Measurements from ENCODE around the gene ARHGEF19.
"Not testable (repeated sequence)": the region's sequence is repeated elsewhere in the genome, so short reads cannot be mapped to it uniquely, and the experiment has no call there.

ARHGEF19 gene

DNA sequence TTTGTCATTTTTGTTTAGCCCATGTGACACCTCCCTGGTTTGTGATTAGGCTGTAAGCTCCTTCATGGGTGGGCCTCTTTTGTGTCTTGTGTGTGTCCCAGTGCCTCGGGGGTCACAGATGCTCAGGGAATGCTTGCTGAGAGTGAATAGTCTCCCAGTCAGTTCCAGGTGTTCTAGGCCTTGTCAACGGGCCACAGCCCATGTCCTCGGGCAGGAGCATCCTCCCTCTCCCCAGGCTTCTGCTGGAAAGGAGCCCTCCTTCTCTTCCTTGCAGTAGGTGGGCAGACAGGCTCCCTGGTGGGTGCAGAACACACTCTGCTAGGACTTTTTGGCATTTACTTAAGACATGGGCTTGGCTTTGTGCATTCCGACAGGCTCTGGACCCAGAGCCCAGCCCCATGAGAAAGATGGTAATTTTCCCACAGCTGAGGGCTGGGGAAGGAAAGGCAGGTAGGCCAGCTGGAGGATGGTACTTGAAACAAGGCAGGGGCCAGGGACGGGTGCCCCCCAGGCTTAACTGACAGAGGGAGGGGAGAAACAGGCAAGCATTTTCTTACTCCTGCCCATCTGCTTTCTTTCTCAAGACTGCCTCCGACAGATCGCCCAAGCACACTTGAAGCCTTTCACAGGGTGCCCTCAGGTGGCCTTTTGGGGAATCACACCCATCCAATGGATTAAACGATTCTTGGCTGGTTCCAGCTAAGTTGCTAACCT lies 31.6 kb upstream of the ARHGEF19 start:
- peak; percentile 97 for DNase-seq (ENCODE audit: low spot score)

DNA sequence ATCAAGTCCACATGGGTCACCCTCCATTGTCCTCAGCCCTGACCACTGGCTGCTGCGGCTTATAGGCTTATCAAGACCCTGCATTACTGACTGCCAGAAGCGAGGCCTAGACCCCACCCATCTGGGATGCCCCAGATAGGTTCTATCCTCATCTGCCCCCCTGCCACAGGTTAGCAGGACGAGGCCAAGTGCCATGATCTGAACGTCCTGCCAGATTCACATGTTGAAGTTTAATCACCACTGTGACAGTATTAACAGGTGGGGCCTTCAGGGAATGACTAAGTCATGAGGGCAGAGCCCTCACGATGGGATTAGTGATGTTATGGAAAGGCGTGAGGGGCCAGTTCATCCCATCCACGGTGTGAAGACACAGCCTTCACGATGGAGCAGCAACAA lies 30.8 kb upstream of the ARHGEF19 start:
- peak; percentile 74 for DNase-seq (ENCODE audit: low spot score)

DNA sequence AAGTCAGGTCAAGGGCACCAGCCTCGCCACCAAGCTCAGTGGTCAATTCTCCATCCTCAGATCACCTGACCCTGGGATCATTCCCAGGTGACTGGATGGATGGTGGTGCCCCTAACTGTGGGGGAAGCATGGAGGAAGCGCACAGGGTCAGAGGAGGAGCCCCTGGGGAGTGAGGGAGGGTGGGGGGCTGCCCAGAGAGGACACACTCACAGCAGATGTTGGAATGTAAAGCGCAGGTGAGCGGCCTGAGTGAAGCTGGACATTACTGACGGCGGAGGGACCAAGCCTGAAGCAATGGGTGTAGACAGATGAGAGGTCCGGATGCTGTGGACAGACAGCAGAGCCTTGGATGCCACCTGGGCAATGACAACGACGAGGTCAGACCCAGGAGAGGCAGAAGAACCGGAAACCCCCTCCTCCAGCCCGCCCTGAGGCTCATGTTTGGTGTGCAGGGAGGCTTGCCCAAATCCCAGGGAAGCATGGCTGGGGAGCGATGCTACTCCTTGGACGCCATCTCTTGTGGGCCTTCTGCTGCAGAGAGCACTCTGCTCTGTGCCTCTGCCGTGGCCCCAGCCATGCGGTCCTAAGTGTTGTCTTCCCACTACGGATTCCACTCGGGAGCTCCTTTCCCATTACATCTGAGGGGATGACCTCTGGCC lies 30.2 kb upstream of the ARHGEF19 start:
- no peak for DNase-seq (ENCODE audit: low spot score)

DNA sequence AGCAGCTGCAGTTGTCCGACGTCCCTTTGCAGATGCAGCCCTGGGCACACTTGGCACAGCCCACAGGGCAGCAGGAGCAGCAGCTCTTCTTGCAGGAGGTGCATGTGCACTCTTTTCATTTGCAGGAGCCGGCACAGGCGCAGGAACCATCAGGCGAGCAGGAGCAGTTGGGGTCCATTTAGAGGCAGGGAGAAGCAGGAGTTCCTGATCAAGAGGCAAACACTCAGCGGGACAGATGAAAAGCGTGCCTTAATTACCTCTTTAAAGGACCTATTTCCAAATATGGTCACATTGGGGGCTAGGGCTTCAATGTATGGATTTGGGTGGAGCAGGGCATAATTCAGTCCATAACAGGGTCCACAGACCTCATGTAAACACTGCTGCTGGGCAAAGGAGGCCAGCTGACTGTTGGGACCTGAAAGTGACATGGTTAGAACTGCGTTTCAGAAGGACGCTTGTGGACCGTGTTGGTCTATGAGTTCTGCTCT lies 28.8 kb upstream of the ARHGEF19 start:
- no peak for DNase-seq (ENCODE audit: low spot score)

DNA sequence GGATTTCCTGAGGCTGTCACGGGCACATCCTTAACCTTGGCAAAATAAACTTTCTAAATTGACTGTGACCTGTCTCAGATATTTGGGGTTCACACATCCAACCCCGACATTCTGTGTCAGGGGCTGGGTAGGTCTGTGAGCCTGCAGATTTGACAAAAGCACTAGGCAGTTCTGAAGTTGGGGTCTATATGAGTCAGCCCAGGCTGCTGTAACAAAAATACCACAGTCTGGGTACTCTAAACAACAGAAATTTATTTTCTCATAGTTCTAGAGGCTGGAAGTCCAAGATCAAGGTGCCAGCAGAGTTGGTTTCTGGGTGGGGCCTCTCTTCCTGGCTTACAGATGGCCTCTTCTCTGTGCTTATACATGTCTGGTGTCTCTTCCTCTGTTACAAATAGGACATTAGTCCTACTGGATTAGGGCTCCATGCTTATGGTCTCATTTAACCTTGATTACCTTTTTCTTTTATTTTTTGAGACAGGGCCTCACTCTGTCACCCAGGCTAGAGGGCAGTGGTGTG lies 27.6 kb upstream of the ARHGEF19 start:
- DNase-seq (ENCODE audit: low spot score), result no peak

DNA sequence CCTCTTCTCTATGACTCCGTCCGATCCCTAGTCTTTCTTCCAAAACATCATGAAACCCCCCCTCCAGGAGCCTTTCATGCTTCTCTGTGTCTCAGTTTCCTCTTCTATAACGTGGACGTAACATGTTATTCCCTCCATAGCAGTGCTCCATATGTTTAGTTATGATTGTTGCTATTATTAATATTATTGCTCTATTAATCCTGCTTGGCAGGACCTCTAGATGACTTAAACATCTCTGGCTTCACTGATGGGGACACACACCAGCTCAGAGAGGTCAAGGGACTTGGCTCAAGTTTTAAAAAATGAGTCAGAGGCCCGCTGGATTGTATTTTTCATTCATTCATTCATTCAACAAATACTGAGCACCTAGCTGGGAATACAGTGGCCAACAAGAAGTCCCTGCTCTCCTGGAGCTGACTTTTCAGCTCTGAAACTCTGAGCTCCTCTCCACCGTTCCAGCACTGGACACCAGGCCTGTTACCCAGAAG lies 24.9 kb upstream of the ARHGEF19 start:
- no peak for DNase-seq (ENCODE audit: low spot score)

DNA sequence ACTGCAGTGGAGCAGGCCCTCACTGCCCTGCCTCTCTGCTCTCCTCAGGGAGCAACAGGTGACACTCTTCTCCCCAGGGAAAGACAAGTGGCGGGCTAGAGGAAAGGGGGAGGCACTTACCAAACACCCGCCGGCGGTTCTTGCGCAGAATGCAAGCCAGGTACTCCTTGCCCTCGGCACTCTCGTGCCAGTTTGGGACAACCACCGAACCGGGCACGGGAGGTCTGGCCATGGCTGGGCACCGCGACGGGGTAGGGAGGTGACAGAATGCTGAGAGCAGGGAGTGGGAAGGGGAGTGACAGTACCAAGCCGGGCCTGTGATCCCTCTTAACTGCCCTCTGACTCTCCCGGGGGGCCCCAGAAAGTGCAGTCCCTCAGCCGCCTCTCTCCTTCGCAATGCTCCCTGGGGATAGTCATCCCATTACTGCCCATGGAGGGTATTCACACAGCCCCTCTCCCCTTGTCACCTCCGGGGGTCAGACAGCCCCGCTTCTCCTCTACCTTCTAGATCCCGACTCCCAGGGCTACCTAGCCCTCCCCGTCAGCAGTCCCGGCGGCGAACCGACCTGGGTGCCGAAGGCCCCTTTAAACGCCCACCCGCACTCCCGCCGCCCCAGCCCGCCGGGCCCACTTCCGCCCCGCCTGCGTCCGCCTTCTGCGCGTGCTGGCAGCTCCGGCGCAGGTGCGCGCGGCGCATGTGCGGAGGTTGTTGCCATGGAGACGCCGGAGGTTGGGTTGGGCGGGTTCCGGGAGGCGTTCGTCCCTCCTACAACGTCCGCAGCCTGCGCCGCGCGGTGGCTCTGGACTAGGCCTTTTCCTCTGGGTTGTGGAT lies 24.3 kb upstream of the ARHGEF19 start, which contains the start of gene CPLANE2:
TSS of gene CPLANE2 (minus strand) at position 673 of the 832 bp plus-strand sequence. CDS start at position 232, 441 bp downstream.
- DNase-seq (ENCODE audit: low spot score), result peak; percentile 96

DNA sequence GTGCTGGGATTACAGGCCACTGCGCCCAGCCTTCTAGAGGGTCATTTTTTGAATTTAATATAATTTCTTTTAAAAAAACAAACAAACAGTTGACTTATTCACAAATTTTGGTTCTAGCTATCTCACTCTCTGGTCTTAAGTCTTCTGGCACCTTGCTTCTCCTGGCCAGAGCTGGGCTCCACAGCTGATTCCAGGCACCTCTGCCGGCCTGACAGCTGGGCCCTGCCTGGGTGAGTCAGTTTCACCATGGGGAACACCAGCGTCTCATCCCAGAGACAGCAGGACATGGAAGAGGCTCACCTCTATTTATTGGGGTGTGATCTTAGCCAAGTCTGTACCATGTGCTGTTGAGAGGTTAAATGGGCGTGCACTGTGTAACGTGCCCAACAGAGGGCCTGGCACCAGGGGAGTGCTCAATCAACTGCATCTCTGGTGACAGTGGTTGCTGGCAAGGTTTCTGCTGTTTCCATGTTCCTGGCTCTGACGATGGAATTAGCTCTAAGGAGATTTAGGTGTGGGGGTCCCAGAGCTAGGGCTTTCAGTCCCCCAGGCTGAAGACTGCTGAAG lies 23.6 kb upstream of the ARHGEF19 start:
- peak; percentile 83 for DNase-seq (ENCODE audit: low spot score)

DNA sequence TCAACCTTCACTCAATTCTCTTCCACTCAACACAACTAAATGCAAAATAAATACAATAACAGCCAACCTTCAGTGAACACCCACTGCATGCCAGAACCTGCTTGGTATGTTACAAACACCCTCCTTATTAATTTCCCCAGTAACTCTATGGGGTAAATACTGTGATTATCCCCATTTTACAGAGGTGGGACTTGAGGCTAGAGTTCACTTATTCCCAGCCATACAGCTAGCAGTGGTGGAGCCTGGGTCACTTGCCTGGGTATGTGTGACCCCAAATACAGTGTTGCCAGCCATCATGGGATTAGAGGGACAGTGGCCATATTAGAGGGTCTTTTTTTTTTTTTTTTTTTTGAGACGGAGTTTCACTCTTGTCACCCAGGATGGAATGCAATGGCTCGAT lies 22.9 kb upstream of the ARHGEF19 start:
- DNase-seq (ENCODE audit: low spot score), result no peak

DNA sequence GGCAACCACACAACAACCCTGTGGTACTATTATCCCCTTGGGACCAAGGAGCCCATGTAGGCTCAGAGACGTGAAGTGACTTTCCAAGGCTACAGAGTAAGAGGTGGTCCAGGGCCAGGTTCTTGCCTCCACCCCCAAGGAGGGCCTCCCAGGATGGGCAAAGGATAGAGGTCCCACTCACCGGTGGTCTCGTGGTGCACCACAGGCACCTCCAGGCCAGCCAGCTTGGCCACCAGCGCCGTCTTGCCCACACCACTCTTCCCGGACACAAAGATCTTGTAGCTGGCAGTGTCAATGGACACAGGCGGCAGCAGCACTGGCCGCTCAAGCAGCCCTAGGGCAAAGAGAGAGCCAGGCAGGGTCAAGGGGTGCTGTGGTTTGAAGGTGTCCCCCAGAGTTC lies 21.0 kb upstream of the ARHGEF19 start:
- DNase-seq (ENCODE audit: low spot score), result no peak

DNA sequence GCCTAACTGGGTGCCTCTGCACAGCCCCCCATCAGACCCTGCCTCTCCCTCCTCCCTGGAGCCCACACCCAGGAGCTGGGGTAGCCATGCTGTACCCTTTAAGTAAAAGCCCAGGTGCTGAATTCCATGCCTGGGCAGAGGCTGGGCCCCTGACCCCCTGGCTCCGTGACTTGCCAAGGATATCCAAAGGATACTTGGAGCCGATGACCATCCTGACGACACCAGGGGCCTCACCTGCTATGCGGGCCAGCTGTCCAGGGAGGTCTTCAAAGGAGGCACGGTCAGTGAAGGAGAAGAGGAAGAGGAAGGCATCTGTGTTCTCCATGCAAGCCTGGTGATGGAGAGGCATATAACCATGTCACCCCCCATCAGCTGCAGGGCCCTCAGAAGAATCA lies 19.9 kb upstream of the ARHGEF19 start:
- DNase-seq (ENCODE audit: low spot score), result no peak

DNA sequence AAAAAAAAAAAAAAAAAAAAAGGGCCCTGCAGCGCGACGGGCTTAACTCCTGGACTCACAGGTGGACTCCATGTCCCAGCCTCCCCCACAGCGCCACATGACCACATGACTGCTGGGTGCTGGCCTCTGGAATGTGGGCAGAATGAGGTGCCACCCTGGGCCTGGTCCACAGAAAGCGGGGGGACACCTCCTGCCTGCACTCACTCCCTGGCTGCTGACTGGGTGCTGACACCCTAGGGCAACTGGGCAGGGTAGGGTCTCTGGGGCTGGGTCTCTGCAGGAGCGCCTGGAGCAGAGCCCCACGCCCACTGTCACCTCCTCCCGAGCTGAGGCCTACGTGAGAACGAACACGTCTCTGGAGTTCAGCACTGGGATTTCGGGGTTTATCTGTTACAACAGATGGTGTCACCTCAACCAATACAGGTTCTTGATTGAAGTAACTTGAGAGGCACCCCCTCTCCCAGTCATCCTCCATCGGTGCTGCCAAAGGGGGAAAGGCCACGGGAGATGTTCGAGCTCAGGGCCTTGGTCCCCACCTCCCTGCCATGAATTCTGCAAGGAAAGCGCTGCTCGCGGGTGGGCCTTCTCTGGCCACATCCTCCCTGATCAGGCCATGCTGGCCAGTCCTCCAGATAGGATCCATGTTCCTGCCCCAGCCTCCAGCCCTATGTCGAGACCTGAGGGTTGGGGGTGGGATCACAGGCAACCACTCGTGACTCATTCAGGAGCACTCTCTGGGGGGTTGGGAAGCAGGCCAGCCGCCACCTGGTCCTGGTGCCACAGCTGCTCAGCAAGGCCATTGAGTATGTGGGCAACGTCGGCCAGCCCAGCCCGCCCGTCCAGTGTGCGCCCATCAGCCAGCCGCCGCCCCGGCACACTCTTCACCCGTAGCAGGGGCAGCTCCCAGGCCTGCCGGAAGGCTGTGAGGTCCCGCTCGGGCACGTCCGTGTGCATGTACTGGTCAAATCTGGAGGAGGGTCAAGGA lies 19.2 kb upstream of the ARHGEF19 start:
- peak; percentile 4 for DNase-seq (ENCODE audit: low spot score)

DNA sequence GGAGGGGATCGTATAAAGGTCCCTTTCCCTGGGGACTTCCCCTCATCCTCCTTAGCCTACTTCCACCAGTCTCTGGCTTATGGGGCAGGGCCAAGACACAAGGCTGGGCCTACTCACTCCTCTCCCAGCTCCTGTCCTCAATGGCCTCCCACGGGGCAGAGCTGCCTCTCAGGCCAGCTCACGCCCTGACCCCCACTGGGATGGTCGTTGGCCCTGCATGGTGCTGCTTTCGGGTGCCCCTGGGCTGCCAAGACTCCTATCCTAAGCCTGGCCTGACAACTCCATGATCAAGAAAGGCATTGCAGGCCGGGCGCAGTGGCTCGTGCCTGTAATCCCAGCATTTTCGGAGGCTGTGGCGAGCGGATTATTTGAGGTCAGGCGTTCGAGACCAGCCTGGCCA lies 18.3 kb upstream of the ARHGEF19 start:
- DNase-seq (ENCODE audit: low spot score), result no peak

DNA sequence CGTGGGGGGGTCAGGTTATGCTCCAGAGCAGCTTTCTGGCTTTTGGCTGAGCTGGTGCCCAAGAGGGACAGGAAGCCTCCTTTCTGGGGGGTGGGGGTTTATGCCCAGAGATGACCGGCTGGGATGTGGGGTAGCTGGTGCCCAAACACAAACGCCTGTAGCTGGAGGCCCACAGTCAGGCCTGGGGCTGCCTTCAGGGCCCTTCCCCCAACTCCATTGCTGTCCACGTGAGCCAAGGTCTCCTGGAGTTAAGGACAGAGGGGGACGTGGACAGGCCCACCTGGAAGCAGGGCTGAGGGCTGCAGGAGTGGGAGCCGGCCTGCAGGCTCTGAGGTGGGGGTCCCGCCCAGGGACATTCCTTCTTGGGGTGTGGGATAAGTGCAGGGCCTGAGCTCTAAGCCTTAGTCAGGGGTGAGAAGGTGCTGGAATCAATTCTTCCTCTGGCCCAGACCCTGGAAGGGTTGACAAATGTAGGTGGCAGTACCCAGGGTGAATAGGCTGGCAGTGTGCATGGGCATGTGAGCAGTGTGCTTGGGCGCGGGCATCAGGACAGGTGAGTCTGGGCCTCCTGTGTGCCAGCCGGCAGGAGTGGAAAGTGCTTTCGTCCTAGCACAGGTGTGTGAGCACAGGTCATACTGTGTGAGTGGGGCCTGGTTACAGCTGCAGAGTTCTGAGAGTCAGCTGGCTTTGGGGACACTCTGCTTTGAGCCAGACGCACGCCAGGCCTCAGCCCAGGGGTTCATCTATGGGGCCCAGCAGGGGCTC lies 17.7 kb upstream of the ARHGEF19 start:
- no peak for DNase-seq (ENCODE audit: low spot score)

DNA sequence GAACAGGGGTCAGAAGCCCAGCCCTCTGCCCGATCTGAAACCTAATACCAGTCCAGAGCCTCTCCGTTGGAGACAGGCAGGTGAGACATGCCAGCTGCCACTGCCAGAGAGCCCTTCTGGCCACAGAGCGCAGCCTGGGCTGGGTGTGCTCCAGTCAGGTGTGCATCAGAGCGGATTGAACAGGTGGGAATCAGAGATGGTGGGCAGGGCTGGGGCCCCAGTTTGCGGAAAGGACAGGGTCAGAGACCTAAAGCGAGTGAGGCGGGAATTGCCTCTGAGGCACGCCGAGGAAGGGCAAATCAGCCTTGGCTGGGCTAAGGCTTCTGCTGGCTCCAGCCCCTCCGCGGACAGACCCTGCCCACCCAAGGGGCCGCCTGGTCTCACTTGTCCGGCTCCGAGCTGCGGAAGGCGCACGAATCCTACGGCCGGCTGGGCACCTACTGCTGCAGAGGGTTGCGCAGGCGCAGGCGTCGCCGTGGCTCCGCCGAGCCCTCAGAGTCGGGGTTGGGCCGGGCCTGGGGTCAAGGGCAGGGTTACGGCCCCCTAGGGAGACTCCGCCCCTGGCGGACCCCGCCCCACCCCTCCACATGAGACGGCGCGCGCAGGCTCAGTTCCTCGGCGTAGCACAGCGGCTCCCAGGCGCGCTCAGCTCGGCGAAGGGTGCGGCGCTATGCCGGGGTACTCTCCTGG lies 14.2 kb upstream of the ARHGEF19 start:
- peak; percentile 17 for DNase-seq (ENCODE audit: low spot score)

DNA sequence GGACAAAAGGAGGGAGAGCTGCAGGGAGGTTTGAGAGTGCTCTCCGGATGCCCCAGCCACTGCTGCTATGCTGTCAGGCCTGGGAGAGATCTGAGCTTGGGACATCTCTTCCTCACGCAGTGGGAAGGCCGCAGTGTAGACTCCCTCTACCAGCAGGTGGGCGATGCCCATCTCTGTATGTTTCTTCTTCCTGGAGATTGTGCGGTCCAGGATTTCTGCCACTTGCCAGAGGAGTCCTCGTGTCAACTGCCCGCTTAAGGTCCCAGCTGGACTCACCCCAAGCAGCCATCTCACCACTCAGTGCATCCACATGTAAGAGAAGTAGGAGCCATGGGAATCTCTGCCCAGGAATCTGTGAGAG lies 13.7 kb upstream of the ARHGEF19 start:
- DNase-seq (ENCODE audit: low spot score), result no peak

DNA sequence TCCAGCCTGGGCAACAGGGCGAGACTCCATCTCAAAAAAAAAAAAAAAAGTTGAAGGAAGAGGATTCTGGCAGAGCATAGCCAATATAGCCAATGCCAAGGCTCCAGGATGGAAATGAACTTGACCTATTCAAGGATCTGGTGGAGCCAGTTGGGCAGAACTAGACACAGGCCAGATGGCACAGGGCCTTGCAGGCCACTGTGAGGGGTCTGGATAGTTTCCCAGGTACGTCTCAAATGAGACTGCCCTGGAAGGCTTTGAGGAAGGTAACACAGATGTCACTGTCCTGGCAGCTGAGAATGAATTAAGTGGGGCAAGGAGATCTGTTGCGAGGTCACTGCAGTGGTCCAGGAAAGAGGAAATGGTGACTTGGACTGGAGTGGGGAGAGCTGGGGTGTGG lies 12.0 kb upstream of the ARHGEF19 start:
- no peak for DNase-seq (ENCODE audit: low spot score)

DNA sequence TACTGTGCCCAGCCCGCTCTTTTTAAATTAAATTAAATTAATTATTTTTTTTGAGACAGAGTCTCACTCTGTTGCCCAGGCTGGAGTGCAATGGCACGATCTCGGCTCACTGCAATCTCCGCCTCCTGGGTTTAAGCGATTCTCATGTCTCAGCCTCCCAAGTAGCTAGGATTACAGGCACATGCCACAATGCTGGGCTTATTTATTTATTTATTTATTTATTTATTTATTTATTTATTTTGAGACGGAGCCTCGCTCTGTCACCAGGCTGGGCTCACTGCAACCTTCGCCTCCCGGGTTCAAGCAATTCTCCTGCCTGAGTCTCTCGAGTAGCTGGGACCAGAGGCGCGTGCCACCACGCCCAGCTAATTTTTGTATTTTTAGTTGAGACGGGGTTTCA lies 10.3 kb upstream of the ARHGEF19 start:
- not testable (repeated sequence) for DNase-seq (ENCODE audit: low spot score)

DNA sequence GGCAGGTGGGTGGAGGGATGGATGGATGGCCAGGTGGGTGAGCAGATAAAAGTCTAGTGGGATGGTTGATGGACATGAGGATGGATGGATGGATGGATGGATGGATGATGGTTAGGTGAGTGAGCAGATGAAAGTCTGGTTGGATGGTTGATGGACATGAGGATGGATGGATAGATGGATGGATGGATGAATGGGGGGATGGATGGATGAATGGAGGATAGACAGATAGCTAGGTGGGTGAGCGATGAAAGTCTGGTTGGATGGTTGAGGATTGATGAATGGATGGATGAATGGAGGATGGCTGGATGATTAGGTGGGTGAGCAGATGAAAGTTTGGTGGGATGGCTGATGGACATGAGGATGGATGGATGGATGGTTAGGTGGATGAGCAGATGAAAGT lies 9.0 kb upstream of the ARHGEF19 start:
- DNase-seq (ENCODE audit: low spot score), result no peak
